K562 (cell line): Measurements from ENCODE around the gene AGPAT4. TPM values are rescaled to one million over a fixed set of nuclear protein-coding genes. Genes with fewer than 3 reads are reported as not detected.

ENCODE experiments used
- ATAC-seq: fragments of 200-7000 bp; cut with Tn5 transposase; 3 replicates; pipeline ENCODE4 v1.9.1; 2020; ENCODE audit warnings: moderate library complexity
- BruUV-seq: library from RNA; stranded (reverse); fragments of 400-500 nt; replicated peaks from 2 replicates; lab custom pipeline; 2021; lab: Mats Ljungman, UMichigan
- CTCF ChIA-PET: fragments of 300-600 bp; formaldehyde crosslinking; extraction: SDS; loops from one replicate; lab custom pipeline; 2021; ENCODE audit warnings: low intra/inter-chr PET ratio; lab: Yijun Ruan, JAX
- POLR2A ChIA-PET: fragments of 300-600, 350-650 bp; sonication (Branson Sonifier 250); formaldehyde crosslinking; extraction: SDS; loops from one replicate; lab custom pipeline; 2021; ENCODE audit warnings: antibody characterized with exemption, inconsistent platforms; lab: Yijun Ruan, JAX
- DNase-seq, 4 experiments: peaks; one replicate each; pipeline versions ENCODE4 v3.0.0 to v3.0.0-alpha.2; 2011 to 2018; ENCODE audit warnings: low spot score in 3 of 4, mixed read lengths in 3 of 4; ENCODE audit errors: extremely low read depth in 1 of 4
- FAIRE-seq: peaks from 2 replicates; lab custom pipeline; 2011; peaks lifted over from hg19 to GRCh38; lab: Jason Lieb, UNC
- H2AFZ ChIP-seq: 2 replicates; pipeline ENCODE4 v1.6.0; 2011; ENCODE audit warnings: low read depth, low read length, control low read depth, inconsistent platforms
- H3K27ac ChIP-seq: fragments of 200-600 bp; 3 replicates; pipeline ENCODE4 v1.8.0; 2011; ENCODE audit warnings: low read depth, mild to moderate bottlenecking, control low read depth, inconsistent platforms, low read length, moderate library complexity, mixed read lengths; ENCODE audit errors: extremely low read depth
- H3K27me3 ChIP-seq, 2 experiments: fragments of 300-600 bp in 1 of 2; 2 replicates in 1 of 2; 3 replicates in 1 of 2; pipeline versions ENCODE4 v1.6.0 to v1.8.0; 2011; ENCODE audit warnings: inconsistent platforms in 2 of 2, low read length in 2 of 2, mild to moderate bottlenecking in 1 of 2, mixed read lengths in 1 of 2, moderate library complexity in 1 of 2; ENCODE audit not compliant: control insufficient read depth in 2 of 2, insufficient read depth in 2 of 2
- H3K36me3 ChIP-seq: fragments of 300-600 bp; 3 replicates; pipeline ENCODE4 v1.8.0; 2011; ENCODE audit warnings: mild to moderate bottlenecking, low read length, inconsistent platforms; ENCODE audit not compliant: control insufficient read depth, insufficient read depth
- H3K4me1 ChIP-seq, 2 experiments: fragments of 200-600 bp in 1 of 2; replicated peaks in 1 of 2; 2 replicates in 1 of 2; 3 replicates in 1 of 2; pipeline versions ENCODE4 v1.5.1 to v1.8.0; 2011; ENCODE audit warnings: inconsistent platforms in 2 of 2, low read length in 2 of 2, mild to moderate bottlenecking in 1 of 2, mixed read lengths in 1 of 2, moderate library complexity in 1 of 2; ENCODE audit not compliant: control insufficient read depth in 2 of 2, insufficient read depth in 2 of 2
- H3K4me2 ChIP-seq: 2 replicates; pipeline ENCODE4 v1.6.1; 2011; ENCODE audit warnings: low read length, control low read depth, inconsistent platforms, mixed read lengths; ENCODE audit not compliant: insufficient read depth
- H3K4me3 ChIP-seq: fragments of 200-600 bp; sonication (generic), shearing (Covaris generic); 2 replicates; pipeline ENCODE4 v1.5.1; 2016; ENCODE audit warnings: control low read depth, inconsistent platforms
- H3K79me2 ChIP-seq: fragments of 200-600 bp; 3 replicates; pipeline ENCODE4 v1.8.0; 2011; ENCODE audit warnings: low read length, inconsistent platforms; ENCODE audit not compliant: control insufficient read depth, insufficient read depth
- H3K9ac ChIP-seq, 2 experiments: 2 replicates each; pipeline versions ENCODE4 v1.6.0 to v1.6.1; 2011; ENCODE audit warnings: low read depth in 2 of 2, low read length in 2 of 2, control low read depth in 1 of 2, inconsistent platforms in 1 of 2, mild to moderate bottlenecking in 1 of 2, mixed read lengths in 1 of 2; ENCODE audit not compliant: insufficient read depth in 1 of 2
- H3K9me1 ChIP-seq: one replicate; pipeline ENCODE4 v1.6.0; 2011; ENCODE audit warnings: inconsistent platforms, mild to moderate bottlenecking, low read length, moderate library complexity; ENCODE audit not compliant: control insufficient read depth, insufficient read depth
- H3K9me3 ChIP-seq: replicated peaks from 2 replicates; pipeline ENCODE4 v1.5.1; 2011; ENCODE audit warnings: low read depth, low read length, inconsistent platforms; ENCODE audit not compliant: control insufficient read depth, insufficient read depth
- H4K20me1 ChIP-seq: replicated peaks from 2 replicates; pipeline ENCODE4 v1.6.1; 2011; ENCODE audit warnings: low read length, inconsistent platforms, mixed read lengths; ENCODE audit not compliant: control insufficient read depth, insufficient read depth
- KLF1 ChIP-seq: fragments of 450-650 bp; IDR thresholded peaks from 2 replicates; pipeline ENCODE4 v1.6.1; 2016; ENCODE audit warnings: missing genetic modification characterization, missing compliant biosample characterization
- KLF10 ChIP-seq: fragments of 250-450 bp; sonication (Bioruptor Pico); IDR thresholded peaks from 2 replicates; pipeline ENCODE4 v1.6.1; 2021; ENCODE audit warnings: matching md5 sums
- NFIC ChIP-seq: fragments of 450-650 bp; IDR thresholded peaks from 2 replicates; pipeline ENCODE4 v1.6.1; 2017; ENCODE audit warnings: mild to moderate bottlenecking, inconsistent platforms
- TAF1 ChIP-seq: IDR thresholded peaks from 2 replicates; pipeline ENCODE4 v1.6.1; 2011; ENCODE audit warnings: mild to moderate bottlenecking, low read length, moderate library complexity; ENCODE audit not compliant: insufficient read depth, control insufficient read depth, severe bottlenecking; ENCODE audit errors: extremely low read depth
- TAF15 ChIP-seq: fragments of 200-400 bp; formaldehyde crosslinking; IDR thresholded peaks from 2 replicates; pipeline ENCODE4 v1.6.1; 2017; ENCODE audit warnings: mild to moderate bottlenecking, low read depth, low read length, moderate library complexity
- TGIF2 ChIP-seq: sonication (generic); formaldehyde crosslinking; IDR thresholded peaks from 2 replicates; pipeline ENCODE4 v1.8.1; 2022; ENCODE audit warnings: mild to moderate bottlenecking, missing genetic modification reagents, moderate library complexity
- ZBTB8A ChIP-seq: fragments of 450-650 bp; IDR thresholded peaks from 2 replicates; pipeline ENCODE4 v1.6.1; 2018; ENCODE audit warnings: mild to moderate bottlenecking, moderate library complexity; ENCODE audit not compliant: partially characterized antibody
- ZFP1 ChIP-seq: fragments of 450-650 bp; formaldehyde crosslinking; IDR thresholded peaks from 2 replicates; pipeline ENCODE4 v1.4.0; 2020; ENCODE audit warnings: mild to moderate bottlenecking, mixed read lengths
- ZFP91 ChIP-seq: sonication (generic); formaldehyde crosslinking; IDR thresholded peaks from 2 replicates; pipeline ENCODE4 v1.8.0; 2022; ENCODE audit warnings: mild to moderate bottlenecking, missing genetic modification reagents
- ZZZ3 ChIP-seq: fragments of 450-650 bp; IDR thresholded peaks from 2 replicates; pipeline ENCODE4 v1.6.1; 2016; ENCODE audit warnings: antibody characterized with exemption, mild to moderate bottlenecking, moderate library complexity
- WGBS: fragments of 100-300 bp; shearing (Covaris generic); methylation state at CpG from one replicate; pipeline ENCODE4 v1.1.6; 2016; ENCODE audit warnings: low coverage, mixed read lengths; ENCODE audit not compliant: insufficient coverage; ENCODE audit errors: missing lambda C conversion rate; 5-methylcytosine and 5-hydroxymethylcytosine counted together
- in situ Hi-C: fragments of 300-500 bp; cut with MboI; formaldehyde crosslinking; loops from 4 replicates; pipeline ENCODE4 v1.15.0; 2018; ENCODE audit warnings: inconsistent platforms, mixed read lengths
- intact Hi-C: fragments of 100-400 bp; cut with micrococcal nuclease; formaldehyde crosslinking; loops from 2 replicates; pipeline ENCODE4 v1.14.2; 2022
- polyA plus RNA-seq, 8 experiments: library from polyadenylated mRNA; depleted of rRNA in 4 of 8; stranded (reverse) in 5 of 8; unstranded in 3 of 8; fragments of >200 nt; fragmentation: Nextera tagmentation in 2 of 8; fragmentation: Illumina TruSeq in 1 of 8; extraction: Ambion mirVana in 2 of 8; extraction: Trizol in 1 of 8; gene quantifications; 2 replicates each; pipeline versions ENCODE4 v1.2.1 to v1.2.3, GENCODE V29; 2011 to 2014; ENCODE audit warnings: inconsistent platforms in 1 of 8, missing spikeins in 1 of 8
- total RNA-seq, 7 experiments: library from RNA; depleted of rRNA in 6 of 7; stranded (reverse); fragments of >200 nt in 6 of 7; fragmentation: Illumina TruSeq in 2 of 7; extraction: Trizol in 2 of 7; gene quantifications; 2 replicates each; pipeline versions ENCODE4 v1.2.1 to v1.2.3, GENCODE V29; 2011 to 2021; ENCODE audit warnings: low replicate concordance in 1 of 7
- TF ChIP-seq, protein P1 (sequence below): sonication (generic); formaldehyde crosslinking; IDR thresholded peaks from 2 replicates; pipeline ENCODE4 v1.8.0; 2022; ENCODE audit warnings: missing genetic modification reagents, mild to moderate bottlenecking, moderate library complexity, borderline replicate concordance
- TF ChIP-seq, protein P2 (sequence below): fragments of 450-650 bp; IDR thresholded peaks from 2 replicates; pipeline ENCODE4 v1.7.0; 2016; ENCODE audit warnings: borderline replicate concordance
- TF ChIP-seq, protein P3 (sequence below): fragments of 250-450 bp; sonication (Bioruptor Pico); IDR thresholded peaks from 2 replicates; pipeline ENCODE4 v1.5.0; 2021; ENCODE audit warnings: mild to moderate bottlenecking, moderate library complexity

The AGPAT4 gene
- total and polyA plus RNA-seq, 9 of the 15 experiments (the other 6 are each of a cell fraction or from before 2014, with no cell fraction given), result 2.2 to 15.0 (median 5.7) TPM

DNA sequence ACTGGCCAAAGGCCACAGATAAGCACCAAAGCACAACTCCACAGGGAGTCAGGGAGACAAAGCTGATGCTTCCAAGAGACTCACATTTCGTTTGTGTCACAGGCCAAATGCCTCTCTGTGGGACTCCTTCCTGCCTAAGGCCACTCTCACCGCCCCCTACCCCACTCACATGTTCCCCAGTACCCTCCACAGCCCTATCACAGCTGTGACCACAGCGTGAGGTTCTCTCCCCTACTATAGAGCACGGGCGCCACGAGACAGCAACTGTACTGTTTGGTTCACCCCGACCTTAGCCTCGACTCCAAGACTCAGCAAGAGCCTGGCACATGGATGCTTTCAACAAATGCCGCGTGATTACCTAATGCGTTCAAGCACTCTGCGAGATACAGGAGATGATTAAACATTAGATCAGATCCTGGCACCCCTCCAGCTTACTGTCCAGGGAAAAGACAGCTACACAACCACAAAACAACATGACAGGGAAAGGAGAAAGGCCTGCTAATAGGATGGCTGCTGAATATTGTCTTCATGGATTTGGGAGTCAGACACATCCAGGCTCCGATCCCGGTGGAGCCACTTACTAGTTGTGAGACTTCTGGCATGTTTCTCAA lies 105.5 kb downstream of the AGPAT4 start:
- in situ Hi-C loops, result no loop called here
- POLR2A ChIA-PET, result interaction anchor here (1.0 to 2.9 kb wide), 3 partner anchors 10 to 108 kb away, joined by 3 to 10 read pairs (median 4); no protein-coding TSS in a partner anchor
- Histone ChIP-seq H3K9ac (peak overlapping the region in 1 of 2 experiments; percentile 59; a peak in 1 of 4 replicates), H3K36me3 (no peaks in the 10 kb centered on the region; the same call in 2 of the 3 replicates), H3K9me3 (0 out of 2 replicates have a peak, but pooled peaks cover 7% of the 10 kb centered on the region), H2AFZ (peak overlapping the region; percentile 32; the same call in 1 of the 2 replicates), H3K4me3 (no peak overlapping the region), H3K79me2 (no peaks in the 10 kb centered on the region), H3K9me1 (no peaks in the 10 kb centered on the region), H3K4me1 (peaks cover 21 to 27% of the 10 kb centered on the region in 2 experiments; a peak in 4 of 5 replicates), H3K4me2 (no peak overlapping the region), H4K20me1 (no peaks in the 10 kb centered on the region), H3K27me3 (0 out of 5 replicates have a peak, but pooled peaks cover 0 to 10% of the 10 kb centered on the region in 2 experiments), H3K27ac (no peak overlapping the region)
- CTCF ChIA-PET, result no interaction called here
- ATAC-seq, result no peak
- peak in 1 of 4 experiments; percentile 33 for DNase-seq
- no TSS peak for BruUV-seq
- no peak for FAIRE-seq
- WGBS, result 66% methylated on average over 14 of the region's 14 CpGs
- intact Hi-C loops, result loop anchor here (5.0 kb wide), 1 partner anchor 176 kb away; the partner anchor contains the start of gene MAP3K4
- no peak for TF ChIP-seq ZBTB8A
- TF ChIP-seq ZFP91 (CRISPR knock-in tag), result no peak
- no peak for TF ChIP-seq TGIF2 (CRISPR knock-in tag)
- TF ChIP-seq KLF1, result no peak
- TF ChIP-seq, protein P1, sequence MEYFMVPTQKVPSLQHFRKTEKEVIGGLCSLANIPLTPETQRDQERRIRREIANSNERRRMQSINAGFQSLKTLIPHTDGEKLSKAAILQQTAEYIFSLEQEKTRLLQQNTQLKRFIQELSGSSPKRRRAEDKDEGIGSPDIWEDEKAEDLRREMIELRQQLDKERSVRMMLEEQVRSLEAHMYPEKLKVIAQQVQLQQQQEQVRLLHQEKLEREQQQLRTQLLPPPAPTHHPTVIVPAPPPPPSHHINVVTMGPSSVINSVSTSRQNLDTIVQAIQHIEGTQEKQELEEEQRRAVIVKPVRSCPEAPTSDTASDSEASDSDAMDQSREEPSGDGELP (CRISPR knock-in tag), result 0 out of 2 replicates have a peak, but pooled peaks have one; percentile 39
- TF ChIP-seq ZZZ3, result no peak
- TF ChIP-seq TAF15, result no peak
- TF ChIP-seq, protein P2, sequence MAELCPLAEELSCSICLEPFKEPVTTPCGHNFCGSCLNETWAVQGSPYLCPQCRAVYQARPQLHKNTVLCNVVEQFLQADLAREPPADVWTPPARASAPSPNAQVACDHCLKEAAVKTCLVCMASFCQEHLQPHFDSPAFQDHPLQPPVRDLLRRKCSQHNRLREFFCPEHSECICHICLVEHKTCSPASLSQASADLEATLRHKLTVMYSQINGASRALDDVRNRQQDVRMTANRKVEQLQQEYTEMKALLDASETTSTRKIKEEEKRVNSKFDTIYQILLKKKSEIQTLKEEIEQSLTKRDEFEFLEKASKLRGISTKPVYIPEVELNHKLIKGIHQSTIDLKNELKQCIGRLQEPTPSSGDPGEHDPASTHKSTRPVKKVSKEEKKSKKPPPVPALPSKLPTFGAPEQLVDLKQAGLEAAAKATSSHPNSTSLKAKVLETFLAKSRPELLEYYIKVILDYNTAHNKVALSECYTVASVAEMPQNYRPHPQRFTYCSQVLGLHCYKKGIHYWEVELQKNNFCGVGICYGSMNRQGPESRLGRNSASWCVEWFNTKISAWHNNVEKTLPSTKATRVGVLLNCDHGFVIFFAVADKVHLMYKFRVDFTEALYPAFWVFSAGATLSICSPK, result no peak
- TF ChIP-seq NFIC, result peak; percentile 73
- peak; percentile 12 for TF ChIP-seq TAF1
- TF ChIP-seq, protein P3, sequence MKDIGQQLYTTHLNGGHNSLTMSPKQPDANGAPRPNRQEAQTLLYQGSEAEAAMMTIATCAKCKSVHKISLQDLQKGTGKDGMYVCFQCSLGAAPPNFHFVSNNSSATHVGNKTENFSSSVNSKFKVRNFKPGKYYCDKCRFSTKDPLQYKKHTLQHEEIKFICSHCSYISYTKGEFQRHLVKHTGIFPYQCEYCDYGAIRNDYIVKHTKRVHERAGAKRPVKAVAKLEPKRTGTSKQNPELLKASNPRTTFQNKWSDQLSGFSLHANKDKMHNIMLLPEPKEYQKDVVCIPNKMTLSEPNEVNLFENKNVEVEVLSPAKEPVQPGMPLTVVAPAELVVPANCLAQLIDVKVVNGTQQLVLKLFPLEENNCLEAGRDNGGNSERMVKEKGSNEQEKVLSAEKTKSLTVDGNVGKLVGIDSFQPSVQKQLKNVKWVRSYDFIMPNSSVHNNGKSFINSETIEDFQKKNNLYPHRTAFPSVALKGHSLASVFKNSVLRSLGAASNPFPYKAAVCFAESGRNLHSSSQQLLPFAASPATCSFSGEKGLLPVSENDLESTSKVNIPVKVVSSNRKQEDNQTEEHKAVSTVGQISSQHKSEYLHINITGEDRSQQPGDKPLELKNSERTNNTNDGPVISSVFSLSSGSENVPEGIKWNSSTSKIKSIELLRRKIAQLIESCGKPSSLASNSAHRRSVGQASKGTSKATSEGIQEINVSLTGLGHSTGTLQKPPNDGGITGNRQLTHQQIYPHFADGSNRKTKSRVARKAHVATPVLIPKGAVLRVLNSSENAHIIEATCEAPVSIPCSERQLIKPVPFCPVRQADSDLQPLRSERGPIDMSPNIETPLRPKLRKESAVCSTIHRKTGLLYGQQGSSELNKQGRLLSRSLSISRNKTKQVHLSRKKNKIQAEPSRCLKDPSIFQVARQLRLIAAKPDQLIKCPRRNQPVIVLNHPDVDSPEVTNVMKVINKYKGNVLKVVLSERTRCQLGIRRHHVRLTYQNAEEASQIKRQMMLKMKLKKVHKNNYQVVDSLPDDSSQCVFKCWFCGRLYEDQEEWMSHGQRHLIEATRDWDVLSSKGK, result no peak
- TF ChIP-seq ZFP1, result no peak
- TF ChIP-seq KLF10 (CRISPR knock-in tag), result no peak
